Neural crest cell (in vitro differentiated cells): Measurements from ENCODE around the gene CUEDC1. TPM values are rescaled to one million over a fixed set of nuclear protein-coding genes. Genes with fewer than 3 reads are reported as not detected.
A peak's percentile ranks its signal among the peaks of the same experiment; 100 is the strongest.

ENCODE experiments used
- DNase-seq: peaks from one replicate; pipeline ENCODE4 v3.0.0; 2021; ENCODE audit warnings: low read depth, mixed read lengths, low spot score
- H3K27ac Mint-ChIP-seq: one replicate; pipeline ENCODE4 v1.8.0; 2021; ENCODE audit warnings: mild to moderate bottlenecking, mixed read lengths; ENCODE audit not compliant: unreplicated experiment
- H3K27me3 Mint-ChIP-seq: 2 replicates; pipeline ENCODE4 v1.8.0; 2021; ENCODE audit warnings: low read depth, mild to moderate bottlenecking, mixed read lengths
- H3K36me3 Mint-ChIP-seq: 2 replicates; pipeline ENCODE4 v1.8.0; 2021; ENCODE audit warnings: low read depth, mild to moderate bottlenecking, mixed read lengths
- H3K4me1 Mint-ChIP-seq: 2 replicates; pipeline ENCODE4 v1.8.0; 2021; ENCODE audit warnings: mixed read lengths
- H3K4me3 Mint-ChIP-seq: one replicate; pipeline ENCODE4 v1.8.0; 2021; ENCODE audit warnings: mild to moderate bottlenecking, mixed read lengths
- H3K9me3 Mint-ChIP-seq: 2 replicates; pipeline ENCODE4 v1.8.0; 2021; ENCODE audit warnings: mixed read lengths
- CTCF ChIP-seq: fragments of 200-600 bp; sonication (generic); conservative IDR thresholded peaks from 2 replicates; pipeline ENCODE4 v1.5.0; 2021; ENCODE audit warnings: antibody characterized with exemption, mild to moderate bottlenecking
- total RNA-seq: library from RNA; stranded (reverse); gene quantifications from 2 replicates; pipeline ENCODE4 v1.2.1, GENCODE V29; 2021

CUEDC1 gene
- total RNA-seq, 1 donor from 2014 or later: 86.9 TPM

DNA sequence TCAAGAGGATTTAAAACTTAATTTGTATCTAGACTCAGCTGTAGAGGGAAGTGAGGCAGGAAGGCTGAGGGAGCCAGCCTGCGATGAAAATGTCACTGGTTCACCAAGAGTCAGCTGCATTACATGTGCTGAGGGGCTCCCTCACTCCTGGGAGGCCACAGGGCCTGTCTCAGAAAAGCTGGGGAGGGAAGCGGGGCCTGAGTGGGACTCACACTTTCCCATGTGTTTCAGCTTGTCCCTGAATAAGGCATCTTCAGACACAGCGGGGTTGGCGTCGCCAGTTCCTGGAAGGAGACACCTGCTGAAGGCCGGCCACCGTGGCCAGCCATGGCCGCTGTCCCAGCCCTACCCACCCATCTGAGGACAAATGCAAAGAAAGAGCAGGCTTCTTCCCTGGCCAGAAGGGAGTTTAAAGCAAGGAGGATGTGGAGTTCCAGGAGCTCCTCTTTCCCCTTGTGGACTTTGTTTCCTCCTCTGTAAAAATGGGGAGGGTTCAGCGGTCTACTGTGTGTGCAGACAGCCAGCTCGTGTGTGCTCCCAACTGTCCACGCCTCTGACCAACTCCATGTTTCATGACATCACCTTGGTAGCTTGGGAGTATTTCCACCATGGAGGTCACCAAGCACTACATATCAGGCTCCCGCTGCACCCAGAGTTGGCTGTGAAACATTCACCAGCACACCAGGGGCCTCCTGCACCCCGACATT lies 86.1 kb downstream of the CUEDC1 start:
- Mint-ChIP-seq H3K27me3 (no peaks in the 10 kb centered on the region), H3K9me3 (no peaks in the 10 kb centered on the region), H3K36me3 (peaks cover 34% of the 10 kb centered on the region), H3K27ac (peak overlapping the region; percentile 71), H3K4me3 (peak overlapping the region; percentile 32), H3K4me1 (peaks cover 63% of the 10 kb centered on the region)
- no peak for TF ChIP-seq CTCF
- DNase-seq: no peak

DNA sequence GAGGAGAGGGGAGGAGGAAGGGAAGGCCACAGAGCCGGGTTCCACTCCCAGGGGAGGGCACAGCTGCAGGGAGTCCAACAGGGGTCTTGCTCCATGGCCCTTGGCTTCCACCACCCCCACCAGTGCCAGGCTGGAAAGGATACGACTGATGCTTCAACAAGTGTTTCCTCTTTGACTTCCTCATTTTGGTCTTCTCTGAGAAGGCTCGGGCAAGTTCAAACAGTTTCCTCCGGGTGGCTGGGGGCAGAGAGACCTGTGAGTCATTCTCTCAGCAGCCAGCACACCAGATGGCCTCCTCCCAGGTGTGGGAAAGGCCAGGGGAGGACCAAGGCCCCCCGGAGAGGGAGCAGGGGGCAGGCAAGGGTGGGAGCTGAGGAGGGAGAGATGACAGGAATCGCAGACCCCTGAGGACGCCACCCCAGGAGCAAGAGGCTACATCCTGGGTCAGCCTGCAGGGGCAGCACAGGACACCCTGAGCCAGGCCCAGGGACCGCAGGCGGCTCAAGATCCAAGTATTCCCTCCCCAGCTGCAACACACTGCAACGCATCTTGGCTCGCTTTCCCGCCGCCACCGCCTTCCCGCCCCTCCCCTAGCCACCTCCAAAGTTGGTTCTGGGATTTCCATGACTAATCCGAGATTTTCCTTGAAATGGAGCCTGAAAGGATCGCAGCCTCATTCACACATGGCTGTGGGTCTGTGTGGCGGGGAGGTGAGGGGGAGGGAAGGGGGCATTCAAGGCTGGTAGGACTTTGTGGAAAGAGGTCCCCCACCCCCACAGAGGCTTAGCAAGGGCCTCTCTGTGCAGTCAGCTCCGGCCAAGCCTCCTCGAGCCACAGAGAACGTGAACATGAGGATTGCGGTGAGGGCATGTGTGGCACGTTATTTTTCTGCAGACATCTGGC lies 87.0 kb downstream of the CUEDC1 start:
- Mint-ChIP-seq H3K27me3 (no peaks in the 10 kb centered on the region), H3K36me3 (peaks cover 34% of the 10 kb centered on the region), H3K27ac (peak overlapping the region; percentile 86), H3K4me1 (peaks cover 61% of the 10 kb centered on the region), H3K9me3 (no peaks in the 10 kb centered on the region), H3K4me3 (peak overlapping the region; percentile 32)
- peak; percentile 49 for TF ChIP-seq CTCF
- no peak for DNase-seq

GRCh38 chr17:57867126-57867525 lies 88.1 kb downstream of the CUEDC1 start:
- no peak overlapping the region for H3K27ac Mint-ChIP-seq
- H3K27me3 Mint-ChIP-seq: no peaks in the 10 kb centered on the region
- DNase-seq: no peak

GRCh38 chr17:57866723-57867122 lies 88.5 kb downstream of the CUEDC1 start:
- no peaks in the 10 kb centered on the region for H3K9me3 Mint-ChIP-seq
- peaks cover 64% of the 10 kb centered on the region for H3K4me1 Mint-ChIP-seq
- TF ChIP-seq CTCF: no peak
- no peak overlapping the region for H3K27ac Mint-ChIP-seq
- H3K4me3 Mint-ChIP-seq: no peak overlapping the region
- H3K36me3 Mint-ChIP-seq: peaks cover 28% of the 10 kb centered on the region
- H3K27me3 Mint-ChIP-seq: no peaks in the 10 kb centered on the region
- DNase-seq: no peak

More at GRCh38 chr17:57867126-57867525, 88.1 kb downstream of the CUEDC1 start:
- Mint-ChIP-seq H3K4me1 (peaks cover 66% of the 10 kb centered on the region), H3K36me3 (peaks cover 30% of the 10 kb centered on the region), H3K9me3 (no peaks in the 10 kb centered on the region), H3K4me3 (no peak overlapping the region)
- no peak for TF ChIP-seq CTCF

DNA sequence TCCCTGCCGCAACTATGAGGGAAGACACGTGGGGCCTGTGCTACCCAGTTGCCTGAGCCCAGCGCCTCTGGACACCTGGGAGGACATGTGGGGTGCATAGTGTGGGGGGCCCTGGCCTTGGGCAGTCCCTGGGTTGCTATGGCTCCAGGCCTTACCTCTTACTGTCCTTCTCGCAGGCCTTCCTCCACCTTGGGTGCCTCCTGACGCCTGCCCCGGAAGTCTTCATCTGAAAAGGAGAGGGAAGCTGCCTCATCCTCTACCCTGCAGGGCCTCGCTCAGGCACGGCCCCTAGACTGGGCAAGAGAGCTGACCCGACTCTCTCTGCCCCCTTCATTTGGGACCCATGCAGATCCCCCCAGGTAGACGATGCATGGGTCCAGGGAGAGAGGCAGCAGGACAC lies 88.9 kb downstream of the CUEDC1 start:
- H3K4me1 Mint-ChIP-seq: peaks cover 61% of the 10 kb centered on the region
- no peak for DNase-seq
- peak overlapping the region; percentile 27 for H3K4me3 Mint-ChIP-seq
- no peak for TF ChIP-seq CTCF
- H3K27ac Mint-ChIP-seq: no peak overlapping the region
- H3K9me3 Mint-ChIP-seq: no peaks in the 10 kb centered on the region
- peaks cover 28% of the 10 kb centered on the region for H3K36me3 Mint-ChIP-seq
- no peaks in the 10 kb centered on the region for H3K27me3 Mint-ChIP-seq
